GM12873 (cell line): ENCODE data around the gene PMAIP1.

Experiments
- TF ChIP-seq, protein P1 (sequence below): IDR thresholded peaks from 2 replicates; pipeline ENCODE4 v1.5.1; 2012; ENCODE audit warnings: low read depth, mild to moderate bottlenecking, moderate library complexity, low read length, control low read depth; ENCODE audit not compliant: insufficient read depth; ENCODE audit errors: missing control alignments

The PMAIP1 gene

DNA sequence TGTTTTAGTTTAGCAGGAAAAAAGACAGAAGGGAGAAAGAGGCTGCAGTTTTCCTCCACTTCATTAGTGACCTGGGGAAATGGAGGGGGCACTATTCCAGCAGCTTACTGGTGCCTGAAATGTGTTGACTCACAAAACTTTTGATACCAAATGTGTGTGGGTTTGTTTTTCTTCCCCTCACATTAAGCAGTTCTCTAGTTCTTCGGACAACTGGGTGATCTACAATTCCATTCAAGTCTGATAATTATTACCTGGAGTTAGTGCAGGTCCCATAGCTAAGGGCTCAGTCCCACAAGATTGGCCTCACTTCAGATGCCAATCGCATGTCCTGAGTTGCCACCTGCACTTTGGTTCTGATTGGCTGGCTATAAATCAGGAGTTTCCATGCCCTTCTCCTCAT lies 28.4 kb downstream of the PMAIP1 start:
- TF ChIP-seq, protein P1, sequence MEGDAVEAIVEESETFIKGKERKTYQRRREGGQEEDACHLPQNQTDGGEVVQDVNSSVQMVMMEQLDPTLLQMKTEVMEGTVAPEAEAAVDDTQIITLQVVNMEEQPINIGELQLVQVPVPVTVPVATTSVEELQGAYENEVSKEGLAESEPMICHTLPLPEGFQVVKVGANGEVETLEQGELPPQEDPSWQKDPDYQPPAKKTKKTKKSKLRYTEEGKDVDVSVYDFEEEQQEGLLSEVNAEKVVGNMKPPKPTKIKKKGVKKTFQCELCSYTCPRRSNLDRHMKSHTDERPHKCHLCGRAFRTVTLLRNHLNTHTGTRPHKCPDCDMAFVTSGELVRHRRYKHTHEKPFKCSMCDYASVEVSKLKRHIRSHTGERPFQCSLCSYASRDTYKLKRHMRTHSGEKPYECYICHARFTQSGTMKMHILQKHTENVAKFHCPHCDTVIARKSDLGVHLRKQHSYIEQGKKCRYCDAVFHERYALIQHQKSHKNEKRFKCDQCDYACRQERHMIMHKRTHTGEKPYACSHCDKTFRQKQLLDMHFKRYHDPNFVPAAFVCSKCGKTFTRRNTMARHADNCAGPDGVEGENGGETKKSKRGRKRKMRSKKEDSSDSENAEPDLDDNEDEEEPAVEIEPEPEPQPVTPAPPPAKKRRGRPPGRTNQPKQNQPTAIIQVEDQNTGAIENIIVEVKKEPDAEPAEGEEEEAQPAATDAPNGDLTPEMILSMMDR: no peak

DNA sequence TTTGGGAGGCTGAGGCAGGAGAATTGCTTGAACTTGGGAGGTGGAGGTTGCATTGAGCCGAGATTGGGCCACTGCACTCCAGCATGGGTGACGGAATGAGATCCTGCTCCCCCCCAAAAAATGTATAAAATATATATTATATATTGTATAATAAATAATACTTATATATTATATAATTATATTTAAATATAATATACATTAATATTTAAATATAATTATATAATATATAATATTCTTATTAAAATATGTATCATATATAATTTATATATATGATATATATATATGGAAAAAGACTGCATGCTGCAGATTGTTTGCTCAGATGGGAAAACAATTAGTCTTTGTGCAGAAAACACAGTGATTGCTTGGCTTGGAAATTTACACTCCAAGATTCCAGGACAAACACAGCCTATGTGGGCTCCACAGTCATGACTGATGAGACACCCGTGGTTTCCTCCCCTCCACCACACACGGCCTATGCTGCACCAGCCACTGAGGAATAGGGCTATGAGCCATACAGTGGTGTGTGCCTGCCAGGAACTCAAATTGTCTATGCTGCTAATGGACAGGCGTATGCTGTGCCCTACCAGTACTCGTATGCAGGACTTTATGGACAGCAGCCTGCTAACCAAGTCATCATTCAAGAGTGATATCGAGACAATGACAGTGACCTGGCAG lies 30.0 kb downstream of the PMAIP1 start:
- TF ChIP-seq, protein P1: no peak

DNA sequence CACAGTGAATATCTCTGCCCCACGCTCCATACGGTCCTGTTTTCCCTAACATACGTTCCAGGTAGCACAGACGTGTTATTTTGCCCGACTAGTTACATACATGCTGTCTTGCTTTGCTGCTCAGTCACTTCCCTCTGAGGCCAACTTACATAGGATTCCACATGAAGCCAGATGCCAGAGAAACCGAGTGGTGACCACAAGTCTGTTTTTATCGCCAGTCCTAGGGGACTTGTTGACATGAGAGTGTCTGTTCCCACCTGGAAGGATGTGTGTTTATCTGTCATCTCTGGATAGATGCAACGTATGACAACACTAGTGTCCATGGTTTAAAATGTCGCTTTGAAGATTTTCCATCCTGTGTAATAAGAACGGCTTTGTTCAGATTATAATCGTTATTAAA lies 32.6 kb downstream of the PMAIP1 start:
- TF ChIP-seq, protein P1: no peak

DNA sequence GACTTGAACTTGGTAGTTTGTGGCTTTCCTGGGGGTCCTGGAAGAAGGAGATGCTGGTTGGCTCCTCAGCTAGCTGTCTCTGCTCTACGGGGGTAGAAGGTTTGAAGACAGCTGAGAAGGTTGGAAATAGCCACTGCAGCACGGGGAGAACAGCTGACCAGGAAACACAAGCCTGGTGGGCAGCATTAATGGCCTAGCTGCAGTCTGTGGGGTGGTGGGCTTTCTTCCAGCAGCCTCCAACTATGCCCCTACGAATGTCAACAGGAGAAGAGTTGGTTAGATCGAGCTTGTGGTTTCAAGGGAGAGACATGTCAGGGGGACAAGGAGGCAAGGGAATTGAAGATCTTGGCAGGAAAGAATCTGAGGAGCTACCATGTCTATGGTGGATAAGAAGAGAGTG lies 38.9 kb downstream of the PMAIP1 start:
- TF ChIP-seq, protein P1: no peak

DNA sequence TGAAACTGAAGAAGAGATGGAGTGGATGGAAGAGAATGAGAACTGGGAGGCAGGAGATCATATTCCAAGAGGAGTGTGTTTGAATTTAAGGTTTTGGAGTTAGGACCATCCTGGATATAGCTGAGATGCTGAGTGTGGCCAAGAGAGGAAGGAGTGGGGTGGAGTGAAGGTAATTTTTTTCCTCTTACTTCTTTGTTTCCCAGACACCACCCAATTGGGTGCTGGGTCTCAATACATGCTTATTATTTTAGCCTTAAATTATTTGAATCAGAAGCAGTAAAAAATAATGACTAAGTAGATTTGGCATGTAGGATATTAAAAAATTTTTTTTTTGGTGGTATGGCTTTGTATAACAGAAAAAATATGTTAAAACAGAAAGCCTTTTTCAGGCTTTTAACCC lies 39.3 kb downstream of the PMAIP1 start:
- TF ChIP-seq, protein P1: no peak

DNA sequence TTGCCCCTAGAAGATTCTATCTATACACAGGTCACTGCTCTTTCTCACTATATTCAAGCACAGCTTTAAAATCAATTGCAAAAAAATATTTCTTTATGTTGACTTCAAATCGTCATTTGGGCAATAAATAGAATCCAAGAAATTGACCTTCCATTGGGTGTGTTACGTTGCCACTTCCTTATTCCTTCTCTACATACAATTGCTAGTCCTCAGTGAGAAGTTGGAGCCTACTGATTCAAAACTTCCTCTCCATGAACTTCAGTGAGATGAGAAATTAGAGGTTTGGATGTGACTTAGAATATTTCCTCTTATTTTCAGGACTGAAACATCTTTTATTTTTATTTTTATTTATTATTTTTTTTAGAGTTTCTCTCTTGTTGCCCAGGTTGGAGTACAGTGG lies 40.3 kb downstream of the PMAIP1 start:
- TF ChIP-seq, protein P1: no peak

DNA sequence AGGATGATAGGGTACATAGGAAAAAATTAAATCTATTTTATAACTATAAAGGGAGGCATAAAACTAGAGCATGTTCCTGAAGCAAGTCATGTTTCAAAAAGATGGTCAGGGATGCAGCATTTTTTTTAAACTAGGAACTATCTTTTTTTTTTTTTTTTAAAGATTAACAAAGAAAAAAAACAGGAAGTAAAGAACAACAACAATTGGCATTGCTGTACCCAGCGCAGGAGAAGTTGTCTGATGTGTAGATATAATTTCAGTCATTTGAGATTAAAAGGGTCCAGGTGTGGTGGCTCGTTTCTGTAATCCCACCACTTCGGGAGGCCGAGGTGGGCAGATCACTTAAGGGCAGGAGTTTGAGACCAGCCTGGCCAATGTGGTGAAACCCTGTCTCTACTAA lies 41.5 kb downstream of the PMAIP1 start:
- TF ChIP-seq, protein P1: no peak
